ENCODE results near the gene SLC16A6.

- TF ChIP-seq CTCF (IDR thresholded peaks at IDR 0.05) (no peak), ZFX (IDR thresholded peaks at IDR 0.05; ENCODE audit: borderline replicate concordance) (no peak)
Observed at GRCh38 chr17:68239632-68240366, 51.1 kb downstream of the SLC16A6 start.
